ENCODE results near the gene CTNNA2.

DNA sequence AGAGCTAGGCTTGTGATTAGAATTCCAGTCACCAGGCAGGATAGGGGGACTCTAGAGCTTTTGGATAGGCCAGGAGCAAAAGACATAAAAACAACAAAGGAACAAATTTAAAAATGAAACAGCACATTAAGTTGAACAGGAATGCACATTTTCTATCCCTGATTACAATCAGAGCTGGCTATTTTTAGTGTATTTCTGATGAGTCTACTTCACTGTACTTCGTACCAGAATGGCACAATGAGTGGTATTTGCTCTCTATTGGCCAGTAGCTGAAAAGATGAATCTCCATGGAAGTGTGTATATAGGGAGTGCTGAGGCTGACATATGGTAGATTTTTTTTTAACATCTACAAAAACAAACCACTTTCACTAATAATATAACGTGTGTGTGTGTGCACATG is 825.9 kb downstream of the CTNNA2 start:
- TF ChIP-seq POLR2A (IDR thresholded peaks at IDR 0.05): no peak
- TF ChIP-seq, protein P1, sequence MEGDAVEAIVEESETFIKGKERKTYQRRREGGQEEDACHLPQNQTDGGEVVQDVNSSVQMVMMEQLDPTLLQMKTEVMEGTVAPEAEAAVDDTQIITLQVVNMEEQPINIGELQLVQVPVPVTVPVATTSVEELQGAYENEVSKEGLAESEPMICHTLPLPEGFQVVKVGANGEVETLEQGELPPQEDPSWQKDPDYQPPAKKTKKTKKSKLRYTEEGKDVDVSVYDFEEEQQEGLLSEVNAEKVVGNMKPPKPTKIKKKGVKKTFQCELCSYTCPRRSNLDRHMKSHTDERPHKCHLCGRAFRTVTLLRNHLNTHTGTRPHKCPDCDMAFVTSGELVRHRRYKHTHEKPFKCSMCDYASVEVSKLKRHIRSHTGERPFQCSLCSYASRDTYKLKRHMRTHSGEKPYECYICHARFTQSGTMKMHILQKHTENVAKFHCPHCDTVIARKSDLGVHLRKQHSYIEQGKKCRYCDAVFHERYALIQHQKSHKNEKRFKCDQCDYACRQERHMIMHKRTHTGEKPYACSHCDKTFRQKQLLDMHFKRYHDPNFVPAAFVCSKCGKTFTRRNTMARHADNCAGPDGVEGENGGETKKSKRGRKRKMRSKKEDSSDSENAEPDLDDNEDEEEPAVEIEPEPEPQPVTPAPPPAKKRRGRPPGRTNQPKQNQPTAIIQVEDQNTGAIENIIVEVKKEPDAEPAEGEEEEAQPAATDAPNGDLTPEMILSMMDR (IDR thresholded peaks at IDR 0.05): no peak
